ENCODE data around the gene KRTAP10-7. TPM values are rescaled to one million over a fixed set of nuclear protein-coding genes. Genes with fewer than 3 reads are reported as not detected.

Gene KRTAP10-7
- total RNA-seq, 1 experiment from 2014 or later = not detected

- no peak for TF ChIP-seq CTCF (IDR thresholded peaks at IDR 0.05; ENCODE audit: unreplicated experiment)
- Mint-ChIP-seq H3K27me3 (ENCODE audit: unreplicated experiment) (peaks cover 62% of the 10 kb centered on the region), H3K36me3 (ENCODE audit: insufficient read depth, unreplicated experiment) (peaks cover 5% of the 10 kb centered on the region), H3K4me3 (ENCODE audit: low read depth, unreplicated experiment) (no peak overlapping the region), H3K4me1 (ENCODE audit: low read depth, unreplicated experiment) (no peaks in the 10 kb centered on the region), H3K9me3 (ENCODE audit: low read depth, unreplicated experiment) (peaks cover 15% of the 10 kb centered on the region), H3K27ac (ENCODE audit: unreplicated experiment) (no peak overlapping the region)
- no peak for DNase-seq
- intact Hi-C loops (cut with micrococcal nuclease; ENCODE audit: unreplicated experiment) = no loop called here
- BruUV-seq (replicated peaks) = no TSS peak
- CTCF ChIA-PET = no interaction called here
These were observed 15.1 kb downstream of the KRTAP10-7 start for GRCh38 chr21:44615466-44615865.

- DNase-seq = no peak
- H3K9me3 Mint-ChIP-seq (ENCODE audit: low read depth, unreplicated experiment) = peaks cover 15% of the 10 kb centered on the region
- TF ChIP-seq CTCF (IDR thresholded peaks at IDR 0.05; ENCODE audit: unreplicated experiment) = no peak
- peaks cover 5% of the 10 kb centered on the region for H3K36me3 Mint-ChIP-seq (ENCODE audit: insufficient read depth, unreplicated experiment)
- H3K4me3 Mint-ChIP-seq (ENCODE audit: low read depth, unreplicated experiment) = no peak overlapping the region
- CTCF ChIA-PET = interaction anchor here (0.5 kb wide), 1 partner anchor 522 kb away, joined by 3 read pairs; no protein-coding TSS in a partner anchor
- H3K27me3 Mint-ChIP-seq (ENCODE audit: unreplicated experiment) = peaks cover 62% of the 10 kb centered on the region
- no peak overlapping the region for H3K27ac Mint-ChIP-seq (ENCODE audit: unreplicated experiment)
- H3K4me1 Mint-ChIP-seq (ENCODE audit: low read depth, unreplicated experiment) = no peaks in the 10 kb centered on the region
- intact Hi-C loops (cut with micrococcal nuclease; ENCODE audit: unreplicated experiment) = no loop called here
- no TSS peak for BruUV-seq (replicated peaks)
These were observed 15.7 kb downstream of the KRTAP10-7 start for GRCh38 chr21:44615911-44616590.

DNA sequence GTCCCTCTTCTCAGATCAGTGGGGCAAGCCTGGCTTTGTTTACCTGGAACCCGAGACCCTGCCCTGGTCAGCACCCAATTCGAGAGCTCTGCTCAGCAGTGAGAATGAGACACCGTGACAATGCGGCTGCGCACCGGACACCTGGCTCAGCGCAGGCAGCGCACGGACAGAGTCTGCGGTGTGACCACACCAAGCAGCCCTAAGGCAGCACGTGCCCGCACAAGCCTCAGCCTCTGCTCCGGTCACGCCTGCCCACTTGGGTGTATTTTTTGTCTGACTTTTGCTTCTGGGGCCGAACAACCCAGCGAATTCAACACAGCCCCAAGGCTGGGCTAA is 16.2 kb downstream of the KRTAP10-7 start:
- Mint-ChIP-seq H3K9me3 (ENCODE audit: low read depth, unreplicated experiment) (peaks cover 11% of the 10 kb centered on the region), H3K4me1 (ENCODE audit: low read depth, unreplicated experiment) (no peaks in the 10 kb centered on the region), H3K36me3 (ENCODE audit: insufficient read depth, unreplicated experiment) (peaks cover 5% of the 10 kb centered on the region), H3K27ac (ENCODE audit: unreplicated experiment) (no peak overlapping the region), H3K27me3 (ENCODE audit: unreplicated experiment) (peaks cover 62% of the 10 kb centered on the region), H3K4me3 (ENCODE audit: low read depth, unreplicated experiment) (no peak overlapping the region)
- CTCF ChIA-PET = interaction anchor here (0.5 kb wide), 1 partner anchor 522 kb away, joined by 3 read pairs; no protein-coding TSS in a partner anchor
- DNase-seq = no peak
- intact Hi-C loops (cut with micrococcal nuclease; ENCODE audit: unreplicated experiment) = no loop called here
- TF ChIP-seq CTCF (IDR thresholded peaks at IDR 0.05; ENCODE audit: unreplicated experiment) = no peak
- BruUV-seq (replicated peaks) = no TSS peak

GRCh38 chr21:44617071-44617501 is 16.7 kb downstream of the KRTAP10-7 start:
- Mint-ChIP-seq H3K36me3 (ENCODE audit: insufficient read depth, unreplicated experiment) (peaks cover 5% of the 10 kb centered on the region), H3K27ac (ENCODE audit: unreplicated experiment) (no peak overlapping the region), H3K27me3 (ENCODE audit: unreplicated experiment) (peaks cover 61% of the 10 kb centered on the region), H3K9me3 (ENCODE audit: low read depth, unreplicated experiment) (peaks cover 10% of the 10 kb centered on the region), H3K4me3 (ENCODE audit: low read depth, unreplicated experiment) (no peak overlapping the region), H3K4me1 (ENCODE audit: low read depth, unreplicated experiment) (no peaks in the 10 kb centered on the region)
- no peak for TF ChIP-seq CTCF (IDR thresholded peaks at IDR 0.05; ENCODE audit: unreplicated experiment)
- intact Hi-C loops (cut with micrococcal nuclease; ENCODE audit: unreplicated experiment) = no loop called here
- CTCF ChIA-PET = no interaction called here
- DNase-seq = no peak
- no TSS peak for BruUV-seq (replicated peaks)
